ENCODE measurements around the gene TIMM44. TPM values are rescaled to one million over a fixed set of nuclear protein-coding genes. Genes with fewer than 3 reads are reported as not detected.
A peak's percentile ranks its signal among the peaks of the same experiment; 100 is the strongest.

Gene TIMM44
- total RNA-seq, 1 experiment from 2014 or later: 153 TPM

GRCh38 chr19:7953060-7953459 is 9.6 kb upstream of the TIMM44 start:
- H3K4me1 ChIP-seq (ENCODE audit: insufficient read depth, low read length, poor library complexity, severe bottlenecking): no peaks in the 10 kb centered on the region
- H3K36me3 ChIP-seq (ENCODE audit: insufficient read depth, low read length, poor library complexity, severe bottlenecking): no peaks in the 10 kb centered on the region
- BruUV-seq (replicated peaks): no TSS peak
- H3K9me3 ChIP-seq (ENCODE audit: low read depth, low read length, poor library complexity, severe bottlenecking): no peaks in the 10 kb centered on the region
- intact Hi-C loops (cut with micrococcal nuclease; ENCODE audit: unreplicated experiment): no loop called here
- no peak for TF ChIP-seq CTCF (conservative IDR thresholded peaks at IDR 0.05; ENCODE audit: low read depth, low read length)
- no peak for TF ChIP-seq EZH2 (IDR thresholded peaks at IDR 0.05; ENCODE audit: borderline replicate concordance, low read depth, low read length, poor library complexity, severe bottlenecking)
- no peak overlapping the region for H3K27ac ChIP-seq (ENCODE audit: low read depth, low read length, poor library complexity, severe bottlenecking)
- no peak for DNase-seq (ENCODE audit: low spot score)
- ChIA-PET CTCF (interaction anchor here (0.7 to 1.1 kb wide), 2 partner anchors 9 to 513 kb away, joined by 4 to 5 read pairs; no protein-coding TSS in a partner anchor), POLR2A (ENCODE audit: low non-redundant PET) (no interaction called here)
- H3K27me3 ChIP-seq (replicated peaks; ENCODE audit: insufficient read depth, low read depth, low read length, poor library complexity): no peaks in the 10 kb centered on the region
- no peak overlapping the region for H3K4me3 ChIP-seq (ENCODE audit: low read depth, low read length, poor library complexity, severe bottlenecking)

DNA sequence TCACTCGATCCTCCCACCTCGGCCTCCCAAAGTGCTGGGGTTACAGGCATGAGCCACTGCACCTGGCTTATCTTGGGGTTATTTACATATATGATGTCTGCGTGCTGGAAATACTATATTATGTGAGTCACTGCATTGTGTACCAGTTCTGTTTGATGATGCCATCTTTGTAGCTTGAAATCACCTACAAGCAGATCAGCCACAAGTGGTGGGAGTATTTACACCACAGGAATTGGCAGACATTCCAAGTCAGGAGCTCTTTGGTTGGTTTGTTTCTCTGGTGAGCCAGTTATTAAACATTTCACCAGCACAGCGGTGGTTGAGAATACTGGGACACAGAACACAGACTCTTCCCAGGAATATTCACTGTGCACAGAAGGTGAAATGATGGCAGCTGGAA is 4.5 kb upstream of the TIMM44 start:
- Histone ChIP-seq H3K4me3 (ENCODE audit: low read depth, low read length, poor library complexity, severe bottlenecking) (no peak overlapping the region), H3K9me3 (ENCODE audit: low read depth, low read length, poor library complexity, severe bottlenecking) (no peaks in the 10 kb centered on the region), H3K27me3 (replicated peaks; ENCODE audit: insufficient read depth, low read depth, low read length, poor library complexity) (no peaks in the 10 kb centered on the region), H3K27ac (ENCODE audit: low read depth, low read length, poor library complexity, severe bottlenecking) (no peak overlapping the region), H3K36me3 (ENCODE audit: insufficient read depth, low read length, poor library complexity, severe bottlenecking) (no peaks in the 10 kb centered on the region), H3K4me1 (ENCODE audit: insufficient read depth, low read length, poor library complexity, severe bottlenecking) (no peaks in the 10 kb centered on the region)
- DNase-seq (ENCODE audit: low spot score): no peak
- POLR2A ChIA-PET (ENCODE audit: low non-redundant PET): no interaction called here
- intact Hi-C loops (cut with micrococcal nuclease; ENCODE audit: unreplicated experiment): no loop called here
- no peak for TF ChIP-seq CTCF (conservative IDR thresholded peaks at IDR 0.05; ENCODE audit: low read depth, low read length)
- no peak for TF ChIP-seq EZH2 (IDR thresholded peaks at IDR 0.05; ENCODE audit: borderline replicate concordance, low read depth, low read length, poor library complexity, severe bottlenecking)
- no TSS peak for BruUV-seq (replicated peaks)
- CTCF ChIA-PET: no interaction called here

DNA sequence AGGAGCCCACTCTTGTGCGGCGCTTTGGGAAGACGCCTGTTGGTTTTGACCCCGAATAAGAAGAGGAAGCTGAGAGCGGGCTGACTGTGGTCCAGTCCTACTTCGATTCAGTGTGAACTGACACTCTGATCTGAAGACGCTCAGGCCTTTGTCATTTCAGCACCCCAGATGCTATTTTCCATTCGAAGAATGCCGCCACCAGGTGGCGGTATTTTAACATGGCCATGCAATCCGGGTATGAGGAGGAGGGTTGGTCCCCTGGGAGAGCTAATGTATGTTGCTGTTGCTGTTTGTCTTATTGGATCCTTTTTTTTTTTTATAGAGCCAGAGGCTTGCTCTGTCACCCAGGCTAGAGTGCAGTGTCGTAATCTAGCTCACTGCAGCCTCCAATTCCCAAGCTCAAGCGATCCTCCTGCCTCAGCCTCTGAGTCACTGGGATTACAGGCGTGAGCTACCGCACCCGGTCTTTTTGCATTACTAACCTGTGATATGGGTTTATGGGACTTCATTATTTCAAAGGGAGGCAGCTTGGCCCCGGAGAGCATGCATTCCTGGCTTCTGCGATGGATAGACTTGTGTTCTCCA is 803 bp upstream of the TIMM44 start:
- intact Hi-C loops (cut with micrococcal nuclease; ENCODE audit: unreplicated experiment): loop anchor here (1.0 to 5.0 kb wide), 2 partner anchors 58 to 309 kb away; no protein-coding TSS in a partner anchor
- H3K27me3 ChIP-seq (replicated peaks; ENCODE audit: insufficient read depth, low read depth, low read length, poor library complexity): no peaks in the 10 kb centered on the region
- ChIA-PET CTCF (interaction anchor here (0.5 to 1.8 kb wide), 11 partner anchors 8 to 371 kb away, joined by 3 to 19 read pairs (median 6); partner anchors contain the start of genes ELAVL1 and SNAPC2), POLR2A (ENCODE audit: low non-redundant PET) (interaction anchor here (0.5 to 1.6 kb wide), 6 partner anchors 15 to 1922 kb away, joined by 3 to 6 read pairs (median 4); partner anchors contain the start of gene SNAPC2)
- peaks cover 3% of the 10 kb centered on the region for H3K4me1 ChIP-seq (ENCODE audit: insufficient read depth, low read length, poor library complexity, severe bottlenecking)
- H3K36me3 ChIP-seq (ENCODE audit: insufficient read depth, low read length, poor library complexity, severe bottlenecking): peaks cover 16% of the 10 kb centered on the region
- no peaks in the 10 kb centered on the region for H3K9me3 ChIP-seq (ENCODE audit: low read depth, low read length, poor library complexity, severe bottlenecking)
- H3K4me3 ChIP-seq (ENCODE audit: low read depth, low read length, poor library complexity, severe bottlenecking): peak overlapping the region; percentile 94
- TF ChIP-seq CTCF (conservative IDR thresholded peaks at IDR 0.05; ENCODE audit: low read depth, low read length): peak; percentile 91
- no peak for TF ChIP-seq EZH2 (IDR thresholded peaks at IDR 0.05; ENCODE audit: borderline replicate concordance, low read depth, low read length, poor library complexity, severe bottlenecking)
- H3K27ac ChIP-seq (ENCODE audit: low read depth, low read length, poor library complexity, severe bottlenecking): peak overlapping the region; percentile 99
- peak; percentile 98 for DNase-seq (ENCODE audit: low spot score)
- BruUV-seq (replicated peaks): TSS peak; percentile 90

All from A673 (cell line).